ENCODE measurements around the gene PXMP2.
"Not testable (repeated sequence)": the region's sequence is repeated elsewhere in the genome, so short reads cannot be mapped to it uniquely, and the experiment has no call there.

PXMP2 gene

GRCh38 chr12:132660996-132661395, 26.4 kb upstream of the PXMP2 start:
- DNase-seq: no peak

- DNase-seq: no peak
Observed at GRCh38 chr12:132661972-132662371, 25.4 kb upstream of the PXMP2 start.

- DNase-seq: no peak
Observed at GRCh38 chr12:132662901-132663755, 24.3 kb upstream of the PXMP2 start.

- no peak for DNase-seq
Observed at GRCh38 chr12:132664206-132665148, 22.9 kb upstream of the PXMP2 start.

- DNase-seq: no peak
Observed at GRCh38 chr12:132665149-132665491, 22.3 kb upstream of the PXMP2 start.

- no peak for DNase-seq
Observed at GRCh38 chr12:132665794-132666193, 21.6 kb upstream of the PXMP2 start.

- DNase-seq: no peak
Observed at GRCh38 chr12:132668191-132669088, 18.9 kb upstream of the PXMP2 start.

GRCh38 chr12:132669166-132669879, 18.1 kb upstream of the PXMP2 start:
- DNase-seq: no peak

GRCh38 chr12:132672116-132672515, 15.3 kb upstream of the PXMP2 start:
- no peak for DNase-seq

GRCh38 chr12:132672678-132673077, 14.7 kb upstream of the PXMP2 start:
- DNase-seq: no peak

GRCh38 chr12:132673288-132674179, 13.9 kb upstream of the PXMP2 start:
- no peak for DNase-seq

- no peak for DNase-seq
Observed at GRCh38 chr12:132674561-132674960, 12.8 kb upstream of the PXMP2 start.

- DNase-seq: no peak
Observed at GRCh38 chr12:132675757-132676432, 11.5 kb upstream of the PXMP2 start.

- no peak for DNase-seq
Observed at GRCh38 chr12:132677492-132677891, 9.9 kb upstream of the PXMP2 start.

- DNase-seq: no peak
Observed at GRCh38 chr12:132685400-132685799, 2.0 kb upstream of the PXMP2 start.

GRCh38 chr12:132686825-132687210, 569 bp upstream of the PXMP2 start:
- no peak for DNase-seq

- DNase-seq: no peak
Observed at GRCh38 chr12:132689227-132689626, 1.8 kb downstream of the PXMP2 start.

- DNase-seq: no peak
Observed at GRCh38 chr12:132690112-132690511, 2.7 kb downstream of the PXMP2 start.

GRCh38 chr12:132692030-132692429, 4.6 kb downstream of the PXMP2 start:
- DNase-seq: not testable (repeated sequence)

GRCh38 chr12:132694888-132695287, 7.5 kb downstream of the PXMP2 start:
- DNase-seq: not testable (repeated sequence)
